OCI-LY7 (cell line): ENCODE measurements around the gene GLIS1.

Source experiments
- CTCF ChIP-seq: fragments of 200-600 bp; sonication (generic); conservative IDR thresholded peaks from 2 replicates; pipeline ENCODE4 v1.5.1; 2014; ENCODE audit warnings: mild to moderate bottlenecking, antibody characterized with exemption, low read length, moderate library complexity, mixed read lengths
- EZH2phosphoT487 ChIP-seq: fragments of 200-600 bp; sonication (generic); IDR thresholded peaks from 2 replicates; pipeline ENCODE4 v1.6.1; 2018; ENCODE audit warnings: low read depth, borderline replicate concordance, mild to moderate bottlenecking, mixed run types, antibody characterized with exemption, low read length, moderate library complexity, mixed read lengths

DNA sequence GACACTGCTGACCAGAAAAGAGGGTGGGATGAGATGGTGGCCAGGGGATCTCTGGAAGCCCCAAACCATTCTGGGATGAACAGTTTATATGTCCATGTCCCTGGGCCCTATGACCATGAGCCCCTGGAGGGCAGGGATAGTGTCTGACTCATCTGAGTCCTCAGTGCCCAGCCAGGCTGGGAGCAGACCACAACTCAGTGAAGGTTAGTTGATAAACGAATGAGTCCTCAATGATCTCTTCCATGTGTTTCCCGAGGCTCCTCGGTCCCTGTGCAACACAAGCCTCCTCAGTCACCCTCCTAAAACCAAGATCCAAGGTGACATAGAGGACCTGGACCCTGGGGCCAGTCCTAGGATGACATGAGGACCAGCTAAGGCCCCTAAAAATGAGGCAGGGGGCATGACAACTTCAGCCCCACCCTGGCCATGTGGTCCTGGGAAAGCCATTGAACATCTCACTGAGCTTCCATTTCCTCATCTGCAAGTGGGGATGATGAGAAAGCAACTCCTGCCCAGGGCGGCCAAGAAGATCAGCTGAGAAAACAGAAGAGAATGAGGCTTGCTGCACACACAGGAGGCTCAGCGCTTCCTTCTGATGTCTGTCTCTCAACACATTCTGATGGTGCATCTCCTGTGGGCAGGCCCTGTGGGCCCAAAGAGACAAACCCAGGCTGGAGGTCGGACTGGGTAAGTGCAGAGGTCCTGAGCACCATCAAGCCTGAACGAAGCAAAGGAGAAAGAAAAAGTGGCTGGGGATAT lies 86.3 kb downstream of the GLIS1 start:
- no peak for TF ChIP-seq CTCF
- TF ChIP-seq EZH2phosphoT487 = no peak
